Measurements from ENCODE around the gene CLEC19A.

Gene CLEC19A

DNA sequence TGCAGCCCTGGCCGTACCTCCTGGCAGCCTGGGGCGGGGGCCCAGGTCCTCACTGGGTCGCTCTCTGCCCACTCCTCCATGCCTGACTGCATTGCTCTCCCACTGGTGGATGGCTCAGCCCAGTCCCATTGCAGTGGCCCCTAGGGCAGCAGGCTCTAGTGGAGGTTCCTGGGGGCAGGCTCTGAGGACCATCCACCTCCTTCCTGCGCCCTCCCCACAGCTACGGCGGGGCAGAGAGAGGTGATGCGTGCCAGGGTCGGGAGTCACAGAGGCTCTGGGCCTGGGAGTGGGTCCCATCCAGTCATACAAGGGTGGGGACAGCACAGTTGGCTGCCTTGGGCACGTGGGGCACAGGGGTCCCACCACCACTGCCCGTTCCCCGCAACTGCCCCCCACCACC, 44.0 kb upstream of the CLEC19A start:
- DNase-seq (ENCODE audit: low read depth), result no peak
- no peak overlapping the region for H3K4me3 ChIP-seq (replicated peaks; ENCODE audit: low read depth, low read length)
- TF ChIP-seq, protein P1, sequence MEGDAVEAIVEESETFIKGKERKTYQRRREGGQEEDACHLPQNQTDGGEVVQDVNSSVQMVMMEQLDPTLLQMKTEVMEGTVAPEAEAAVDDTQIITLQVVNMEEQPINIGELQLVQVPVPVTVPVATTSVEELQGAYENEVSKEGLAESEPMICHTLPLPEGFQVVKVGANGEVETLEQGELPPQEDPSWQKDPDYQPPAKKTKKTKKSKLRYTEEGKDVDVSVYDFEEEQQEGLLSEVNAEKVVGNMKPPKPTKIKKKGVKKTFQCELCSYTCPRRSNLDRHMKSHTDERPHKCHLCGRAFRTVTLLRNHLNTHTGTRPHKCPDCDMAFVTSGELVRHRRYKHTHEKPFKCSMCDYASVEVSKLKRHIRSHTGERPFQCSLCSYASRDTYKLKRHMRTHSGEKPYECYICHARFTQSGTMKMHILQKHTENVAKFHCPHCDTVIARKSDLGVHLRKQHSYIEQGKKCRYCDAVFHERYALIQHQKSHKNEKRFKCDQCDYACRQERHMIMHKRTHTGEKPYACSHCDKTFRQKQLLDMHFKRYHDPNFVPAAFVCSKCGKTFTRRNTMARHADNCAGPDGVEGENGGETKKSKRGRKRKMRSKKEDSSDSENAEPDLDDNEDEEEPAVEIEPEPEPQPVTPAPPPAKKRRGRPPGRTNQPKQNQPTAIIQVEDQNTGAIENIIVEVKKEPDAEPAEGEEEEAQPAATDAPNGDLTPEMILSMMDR (IDR thresholded peaks at IDR 0.05; ENCODE audit: low read length, missing control alignments), result no peak

DNA sequence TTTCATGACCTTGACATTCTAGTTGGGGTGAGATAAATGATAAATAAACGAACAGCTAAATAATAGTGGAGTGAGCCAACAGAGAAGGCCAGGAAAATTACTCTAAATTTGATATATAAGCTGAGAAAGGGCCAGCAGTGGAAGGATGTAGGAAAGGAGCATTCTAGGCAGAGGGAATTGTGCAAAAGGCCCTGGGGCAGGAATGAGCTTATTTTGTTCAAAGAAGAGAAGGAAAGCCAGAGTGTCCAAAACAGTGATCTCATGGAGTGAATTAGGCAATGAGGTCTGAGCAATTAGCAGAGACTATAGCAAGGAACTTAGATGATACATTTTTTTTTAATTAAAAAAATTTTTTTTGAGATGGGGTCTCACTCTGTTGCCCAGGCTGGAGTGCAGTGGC, 43.3 kb upstream of the CLEC19A start:
- DNase-seq (ENCODE audit: low read depth), result no peak
- no peak overlapping the region for H3K4me3 ChIP-seq (replicated peaks; ENCODE audit: low read depth, low read length)
- TF ChIP-seq, protein P1 (IDR thresholded peaks at IDR 0.05; ENCODE audit: low read length, missing control alignments), result no peak

DNA sequence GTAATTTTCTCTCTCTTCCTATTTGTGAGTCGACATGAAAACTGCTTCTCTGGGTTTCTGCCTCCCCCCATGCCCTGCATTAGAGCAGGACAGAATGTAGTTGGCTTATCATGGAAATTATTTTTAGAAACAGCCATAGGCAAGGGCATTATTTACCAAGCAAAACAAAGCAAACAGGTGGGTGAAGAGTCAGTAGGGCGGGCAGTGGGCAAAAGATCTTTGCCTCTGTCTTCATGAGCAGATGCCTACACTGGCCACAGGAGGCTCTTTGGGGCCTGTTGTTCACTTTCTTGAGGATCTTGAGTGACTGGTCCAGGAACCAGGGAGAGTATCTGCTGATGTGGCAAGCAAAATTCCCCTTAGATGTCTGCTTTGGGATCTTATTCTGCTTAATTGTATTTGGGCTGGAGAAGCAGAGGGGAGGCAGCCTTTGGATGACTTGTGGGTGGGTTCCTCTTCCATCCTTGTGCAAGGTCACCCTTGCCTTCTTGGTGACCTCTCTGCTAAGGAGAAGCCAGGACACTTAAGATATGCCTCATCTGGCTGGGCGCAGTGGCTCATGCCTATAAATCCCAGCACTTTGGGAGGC, 42.5 kb upstream of the CLEC19A start:
- DNase-seq (ENCODE audit: low read depth), result no peak
- TF ChIP-seq, protein P1 (IDR thresholded peaks at IDR 0.05; ENCODE audit: low read length, missing control alignments), result no peak
- H3K4me3 ChIP-seq (replicated peaks; ENCODE audit: low read depth, low read length), result no peak overlapping the region

DNA sequence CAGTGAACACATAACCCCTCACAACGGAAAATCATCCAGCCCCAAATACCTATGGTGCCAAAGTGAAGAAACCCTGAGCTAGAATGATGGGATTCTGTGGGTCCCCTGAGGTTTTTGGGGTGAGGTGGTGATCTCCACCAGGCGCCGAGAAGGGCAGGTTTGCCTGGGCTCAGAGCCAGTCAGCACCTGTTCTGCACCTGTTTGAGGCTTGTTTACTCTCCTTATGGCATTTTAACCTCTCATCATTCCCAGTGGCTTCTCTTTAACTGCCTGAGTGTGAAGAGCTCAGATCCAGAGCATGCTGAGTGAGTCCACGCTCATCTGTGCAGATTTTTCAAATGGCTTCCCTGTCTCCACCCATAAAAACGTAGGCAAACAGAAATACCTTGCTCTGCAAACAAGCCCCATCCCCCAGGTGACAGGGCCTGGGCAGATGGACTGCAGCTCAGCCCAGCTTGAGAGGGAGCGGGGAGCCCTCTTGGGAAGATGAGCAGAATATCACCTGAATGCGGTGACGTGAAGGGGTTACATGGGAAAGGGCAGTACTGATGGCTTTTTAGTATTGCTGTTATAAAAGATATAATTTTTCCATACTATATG, 40.1 kb upstream of the CLEC19A start:
- DNase-seq (ENCODE audit: low read depth), result no peak
- no peak overlapping the region for H3K4me3 ChIP-seq (replicated peaks; ENCODE audit: low read depth, low read length)
- TF ChIP-seq, protein P1 (IDR thresholded peaks at IDR 0.05; ENCODE audit: low read length, missing control alignments), result no peak

DNA sequence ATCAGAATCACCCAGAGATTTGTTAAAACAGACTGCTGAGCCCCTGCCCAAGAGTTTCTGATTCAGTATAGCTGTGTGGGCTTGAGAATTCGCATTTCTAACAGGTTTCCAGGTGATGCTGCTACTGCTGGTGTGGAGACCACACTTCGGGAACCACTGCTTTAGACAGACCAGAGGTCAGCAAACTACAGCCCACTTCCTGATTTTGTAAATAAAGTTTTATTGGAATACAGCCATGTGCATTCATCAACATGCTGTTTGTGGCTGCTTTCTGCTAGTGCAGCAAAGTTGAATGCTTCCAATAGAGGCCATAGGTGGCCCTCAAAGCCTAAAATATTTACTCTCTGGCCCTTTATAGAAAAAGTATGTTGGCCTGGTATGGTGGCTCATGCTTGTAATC, 32.6 kb upstream of the CLEC19A start:
- no peak for DNase-seq (ENCODE audit: low read depth)
- TF ChIP-seq, protein P1 (IDR thresholded peaks at IDR 0.05; ENCODE audit: low read length, missing control alignments), result no peak
- H3K4me3 ChIP-seq (replicated peaks; ENCODE audit: low read depth, low read length), result no peak overlapping the region

DNA sequence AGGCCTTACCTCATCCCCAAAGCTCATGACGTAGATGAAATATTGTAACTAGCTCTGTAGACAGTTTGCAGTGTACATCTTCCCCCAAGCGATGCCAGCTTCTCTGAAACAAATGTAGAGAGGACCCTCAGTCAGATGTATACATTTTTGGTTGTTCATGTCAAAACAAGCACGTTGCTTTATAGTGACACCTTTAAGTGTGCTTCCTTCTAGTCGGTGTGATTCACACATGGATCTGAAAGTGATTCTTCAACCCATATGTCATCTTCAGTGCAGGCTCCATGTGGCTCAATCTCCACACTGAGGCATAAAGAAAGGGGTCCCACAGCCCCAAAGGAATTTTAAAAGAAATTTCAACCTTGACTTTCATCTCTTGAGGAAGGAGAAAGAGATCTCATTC, 30.9 kb upstream of the CLEC19A start:
- TF ChIP-seq, protein P1 (IDR thresholded peaks at IDR 0.05; ENCODE audit: low read length, missing control alignments), result no peak
- DNase-seq (ENCODE audit: low read depth), result no peak
- H3K4me3 ChIP-seq (replicated peaks; ENCODE audit: low read depth, low read length), result no peak overlapping the region

DNA sequence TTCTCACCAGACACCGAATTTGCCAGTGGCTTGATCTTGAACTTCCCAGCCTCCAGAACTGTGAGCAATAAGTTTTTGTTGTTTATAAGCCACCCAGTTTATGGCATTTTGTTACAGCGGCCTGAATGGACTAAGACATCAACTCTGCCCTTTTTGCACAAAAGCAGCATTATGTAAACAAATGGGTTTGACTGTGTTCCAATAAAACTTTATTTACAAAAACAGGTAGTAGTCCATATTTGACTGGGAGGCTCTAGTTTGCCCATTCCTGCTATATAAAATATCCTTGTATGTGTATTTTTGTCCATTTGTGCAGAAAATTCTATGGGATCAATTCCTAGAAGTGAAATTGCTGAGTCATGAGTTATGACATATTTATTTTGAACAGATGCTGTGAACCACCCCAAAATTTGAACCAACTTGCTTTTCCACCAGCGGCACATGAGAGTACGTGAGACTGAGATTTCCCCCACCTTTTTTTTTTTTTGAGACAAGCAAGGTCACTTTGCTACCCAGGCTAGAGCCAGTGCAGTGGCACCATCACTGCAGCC, 21.3 kb upstream of the CLEC19A start:
- H3K4me3 ChIP-seq (replicated peaks; ENCODE audit: low read depth, low read length), result no peak overlapping the region
- no peak for DNase-seq (ENCODE audit: low read depth)
- TF ChIP-seq, protein P1 (IDR thresholded peaks at IDR 0.05; ENCODE audit: low read length, missing control alignments), result no peak

Data from fibroblast of pulmonary artery (primary cell).